NCI-H2107 (cell line): Measurements from ENCODE around the gene COL9A3.
A peak's percentile ranks its signal among the peaks of the same experiment; 100 is the strongest.

ENCODE experiments used
- DNase-seq: peaks from one replicate; lab custom pipeline; 2025; lab: John Stamatoyannopoulos, UW

COL9A3 gene

DNA sequence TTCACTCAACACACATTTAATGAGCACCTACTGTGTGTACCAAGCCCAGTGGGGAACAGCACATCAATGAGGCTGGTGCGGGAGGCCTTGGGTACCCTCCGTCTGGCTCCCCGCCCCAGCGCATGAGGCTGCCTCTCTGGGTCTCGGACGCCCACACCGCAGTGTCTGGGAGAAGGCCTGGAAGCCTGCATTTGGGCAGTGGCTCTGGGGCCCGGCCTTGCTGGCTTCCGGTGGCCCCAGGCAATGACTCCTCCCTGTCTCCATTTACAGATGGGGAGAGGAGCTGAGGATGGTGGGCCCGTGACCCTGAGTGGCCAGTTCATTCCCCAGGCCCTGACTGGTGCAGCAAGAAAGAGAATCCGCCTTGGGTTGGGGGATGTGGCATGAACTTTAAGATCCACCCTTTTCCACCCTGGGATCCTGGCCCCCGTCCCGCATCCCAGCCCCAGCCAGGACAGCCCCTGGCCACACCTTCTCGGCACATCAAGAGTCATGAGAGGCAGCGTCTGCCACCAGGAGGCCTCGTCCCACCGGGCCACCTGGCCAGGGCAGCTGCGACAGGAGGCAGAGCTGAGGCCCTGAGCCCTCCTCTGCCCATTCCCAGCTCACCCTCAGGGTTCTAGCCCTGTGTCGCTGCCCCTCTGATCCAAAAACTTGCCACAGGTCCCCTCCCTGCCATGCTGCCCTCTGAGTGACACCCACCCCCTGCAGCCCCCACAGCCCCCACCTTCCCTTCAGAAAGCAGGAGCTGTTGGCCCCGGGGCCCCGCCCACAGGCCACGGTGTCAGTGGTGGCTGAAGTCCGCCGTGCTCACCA is 38.0 kb upstream of the COL9A3 start:
- no peak for DNase-seq

DNA sequence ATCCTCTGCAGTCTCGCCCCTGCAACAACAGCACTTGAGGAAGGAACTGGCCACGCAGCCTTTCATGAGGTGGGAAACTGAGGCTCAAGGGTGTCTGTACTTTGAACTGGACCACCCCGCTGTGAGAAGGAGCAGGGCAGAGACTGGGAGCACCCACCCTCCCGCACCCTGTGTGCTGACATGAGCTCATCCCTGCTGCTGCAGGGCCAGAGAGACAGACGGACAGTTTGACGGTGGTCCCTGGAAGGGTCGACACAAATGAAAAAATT is 37.5 kb upstream of the COL9A3 start:
- DNase-seq = no peak

DNA sequence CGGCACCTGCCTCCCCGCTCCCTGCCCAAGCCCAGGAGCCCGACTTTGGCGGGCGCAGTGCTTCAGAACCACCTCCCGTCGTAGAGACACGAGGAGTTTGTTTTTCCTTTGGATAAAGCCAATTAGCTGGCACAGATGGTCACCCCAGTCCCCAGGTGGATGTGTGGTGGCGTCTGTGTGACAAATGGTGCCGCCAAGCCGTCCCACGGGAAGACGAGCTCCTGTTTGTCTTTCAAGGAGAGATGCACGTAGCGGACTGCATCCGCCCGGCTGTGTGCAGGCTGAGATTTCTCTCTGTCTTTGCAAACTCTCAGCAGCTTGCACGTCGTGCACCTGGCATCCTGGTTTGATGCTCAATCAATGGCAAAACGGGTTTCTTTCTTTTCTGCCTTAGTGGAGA is 36.6 kb upstream of the COL9A3 start:
- no peak for DNase-seq

DNA sequence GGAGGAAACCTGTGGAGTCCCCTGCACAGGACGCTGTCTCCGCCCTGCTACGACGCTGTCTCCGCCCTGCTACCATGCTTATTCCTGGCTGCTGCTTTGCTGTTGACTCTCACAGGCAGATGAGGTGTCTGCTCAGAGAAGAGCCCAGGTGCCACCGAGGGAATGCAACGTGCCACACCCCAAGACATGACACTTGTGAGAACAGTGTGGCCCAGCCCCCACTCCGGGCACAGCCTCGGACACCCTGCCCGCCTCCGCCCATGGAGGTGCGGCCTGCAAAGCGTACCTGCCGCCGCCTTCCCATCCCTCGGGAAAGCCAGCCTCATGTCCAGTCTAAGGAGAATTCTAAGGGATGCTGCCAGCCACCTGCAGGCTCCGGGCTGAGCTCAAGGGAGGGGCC is 36.2 kb upstream of the COL9A3 start:
- no peak for DNase-seq

DNA sequence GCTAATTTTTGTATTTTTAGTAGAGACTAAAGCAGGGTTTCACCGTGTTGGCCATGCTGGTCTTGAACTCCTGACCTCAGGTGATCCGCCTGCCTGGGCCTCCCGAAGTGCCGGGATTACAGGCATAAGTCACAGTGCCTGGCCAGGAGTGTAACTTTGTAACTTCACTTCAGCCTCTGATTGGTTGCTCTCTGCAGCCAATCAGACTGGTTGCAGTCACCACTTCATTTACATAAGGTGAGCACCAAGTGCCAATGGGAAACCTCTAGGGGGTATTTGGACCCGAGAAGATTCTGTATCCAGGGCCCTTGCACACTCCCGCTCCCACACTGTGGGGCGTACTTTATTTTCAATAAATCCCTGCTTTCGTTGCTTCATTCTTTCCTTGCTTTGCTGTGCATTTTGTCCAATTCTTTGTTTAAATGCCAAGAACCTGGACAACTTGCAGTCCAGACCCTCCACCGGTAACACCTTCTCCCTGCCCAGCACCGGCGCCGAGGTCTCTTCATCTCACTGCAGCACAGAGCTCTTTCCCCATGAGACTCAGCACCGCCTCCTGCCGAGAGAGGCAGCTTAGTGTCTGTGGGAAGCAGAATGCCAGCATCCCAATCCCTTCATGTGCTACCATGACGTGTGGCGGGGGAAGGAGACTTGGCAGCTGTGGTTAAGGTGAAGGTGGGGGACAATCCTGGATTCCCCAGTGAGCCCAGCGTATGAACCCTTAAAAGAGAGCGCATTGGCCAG is 34.5 kb upstream of the COL9A3 start:
- no peak for DNase-seq

DNA sequence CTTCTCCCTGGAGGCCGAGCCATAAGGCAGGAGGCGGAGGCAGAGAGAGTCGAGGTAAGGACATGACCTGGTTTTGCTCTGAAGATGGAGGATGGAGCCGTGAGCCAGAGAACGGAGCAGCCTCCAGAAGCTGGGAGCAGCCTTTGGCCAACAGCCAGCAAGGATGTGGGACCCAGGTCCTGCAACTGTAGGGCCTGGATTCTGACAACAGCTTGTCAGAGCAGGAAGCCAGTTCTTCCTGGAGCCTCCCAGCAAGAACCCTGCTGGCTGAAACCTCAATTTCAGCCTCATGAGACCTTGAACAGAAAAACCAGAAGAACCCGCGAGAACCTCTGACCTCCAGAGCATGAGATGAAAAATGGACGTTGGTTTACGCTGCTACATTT is 34.0 kb upstream of the COL9A3 start:
- no peak for DNase-seq

DNA sequence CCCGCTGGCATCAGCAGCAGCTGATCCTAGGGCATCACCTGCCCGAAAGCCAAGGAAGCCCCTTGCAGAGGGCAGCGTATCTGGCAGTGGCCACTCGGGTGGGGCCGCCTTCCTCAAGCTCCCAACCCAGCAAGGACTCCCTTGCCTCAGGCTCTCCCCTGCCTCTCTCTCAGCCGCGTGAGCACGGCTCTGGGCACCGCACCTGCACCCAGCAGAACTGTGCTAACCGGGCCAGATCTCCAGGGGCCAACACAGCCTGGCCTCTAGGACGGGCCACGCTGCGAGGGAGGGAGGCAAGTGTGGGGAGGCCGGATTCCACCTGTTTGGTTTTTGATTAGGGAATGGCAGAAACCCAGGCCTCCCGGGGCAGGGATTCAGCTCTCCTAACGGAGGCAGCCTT is 32.4 kb upstream of the COL9A3 start:
- no peak for DNase-seq

DNA sequence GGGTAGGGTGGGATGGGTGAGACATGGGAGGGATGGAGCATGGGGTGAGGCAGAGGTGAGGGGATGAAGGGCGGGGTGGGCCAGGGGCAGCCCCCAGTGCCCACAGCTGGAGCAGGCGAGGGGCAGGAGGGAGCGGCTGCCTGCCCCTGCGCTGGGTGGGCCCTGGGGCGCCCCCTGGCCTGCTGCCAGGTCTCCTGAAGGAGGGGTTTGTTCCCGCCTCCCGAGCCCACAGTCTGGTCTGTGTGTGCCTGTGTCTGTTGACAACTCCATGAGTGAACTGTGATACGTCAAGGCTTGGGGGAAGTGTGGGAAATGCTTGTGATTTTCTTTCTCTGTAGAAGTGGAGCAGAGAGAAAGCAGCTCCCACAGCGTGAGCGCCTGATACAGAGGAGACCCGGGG is 31.5 kb upstream of the COL9A3 start:
- DNase-seq = no peak

DNA sequence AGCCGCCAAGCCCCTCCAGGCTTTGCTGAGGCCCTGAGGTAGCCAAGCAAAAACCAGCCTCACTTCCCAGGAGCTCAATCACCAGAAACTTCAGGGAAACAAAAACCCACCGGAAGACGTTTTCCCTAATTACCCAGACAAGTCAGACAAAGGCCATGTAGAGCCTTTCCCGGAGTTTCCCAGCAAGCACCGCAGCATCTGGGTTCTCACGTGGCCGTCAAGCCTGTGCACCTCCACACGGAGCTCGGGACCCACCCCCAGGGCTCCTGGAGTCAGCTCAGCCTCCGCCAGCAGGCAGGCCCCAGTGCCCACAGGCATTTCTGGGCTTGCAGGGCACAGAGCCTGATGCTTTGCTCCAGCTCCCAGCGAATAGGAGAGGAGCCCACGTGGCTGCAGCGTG is 30.7 kb upstream of the COL9A3 start:
- DNase-seq = no peak

DNA sequence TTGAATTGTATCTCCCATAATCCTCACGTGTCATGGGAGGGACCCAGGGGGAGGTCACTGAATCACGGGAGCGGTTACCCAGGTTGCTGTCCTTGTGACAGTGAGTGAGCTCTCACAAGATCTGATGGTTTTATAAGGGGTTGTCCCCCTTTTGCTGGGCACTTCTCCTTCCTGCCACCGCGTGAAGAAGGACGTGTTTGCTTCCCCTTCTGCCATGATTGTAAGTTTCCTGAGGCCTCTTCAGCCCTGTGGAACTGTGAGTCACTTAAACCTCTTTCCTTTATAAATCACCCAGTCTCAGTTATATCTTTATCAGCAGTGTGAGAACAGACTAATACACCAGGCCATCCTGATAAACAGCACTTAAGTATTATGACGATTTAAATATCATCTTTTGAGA is 29.5 kb upstream of the COL9A3 start:
- DNase-seq = no peak

DNA sequence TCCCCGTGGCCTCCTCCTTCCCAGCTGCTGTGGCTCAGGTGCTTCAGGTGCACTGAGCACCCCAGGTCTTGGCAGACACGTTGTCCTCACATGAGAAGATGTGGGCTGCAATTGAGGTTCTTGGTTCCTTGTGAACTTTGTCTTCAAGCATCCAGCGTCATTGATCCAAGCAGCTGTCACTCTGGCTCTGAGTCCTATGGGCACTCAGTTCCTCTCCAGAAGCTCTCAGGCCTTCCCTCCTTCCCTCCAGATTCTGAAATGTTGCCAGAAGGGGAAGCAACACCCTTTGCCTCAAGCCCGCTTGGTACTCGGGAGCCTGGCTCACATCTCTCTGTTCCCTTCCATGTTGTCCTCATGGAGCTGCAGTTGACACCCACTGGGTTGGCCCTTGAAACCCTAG is 29.0 kb upstream of the COL9A3 start:
- DNase-seq = no peak

DNA sequence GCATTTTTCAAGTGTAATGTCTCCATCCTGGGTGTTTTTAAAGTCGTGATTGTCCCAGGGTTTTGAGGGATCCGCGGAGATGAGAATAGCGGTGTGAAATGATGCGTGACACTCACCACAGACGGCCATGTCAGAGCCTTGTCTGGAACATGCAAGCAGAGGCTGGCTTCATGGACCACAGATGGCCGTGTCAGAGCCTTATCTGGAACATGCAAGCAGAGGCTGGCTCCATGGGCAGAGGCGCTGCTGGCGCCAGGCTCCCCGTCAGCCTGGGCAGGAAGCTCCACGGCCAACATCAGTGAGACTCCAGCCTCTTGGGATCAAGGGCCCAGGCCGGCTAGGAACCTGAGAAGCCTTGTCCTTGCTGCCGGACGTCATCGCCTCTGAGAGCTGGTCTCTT is 28.2 kb upstream of the COL9A3 start:
- no peak for DNase-seq

DNA sequence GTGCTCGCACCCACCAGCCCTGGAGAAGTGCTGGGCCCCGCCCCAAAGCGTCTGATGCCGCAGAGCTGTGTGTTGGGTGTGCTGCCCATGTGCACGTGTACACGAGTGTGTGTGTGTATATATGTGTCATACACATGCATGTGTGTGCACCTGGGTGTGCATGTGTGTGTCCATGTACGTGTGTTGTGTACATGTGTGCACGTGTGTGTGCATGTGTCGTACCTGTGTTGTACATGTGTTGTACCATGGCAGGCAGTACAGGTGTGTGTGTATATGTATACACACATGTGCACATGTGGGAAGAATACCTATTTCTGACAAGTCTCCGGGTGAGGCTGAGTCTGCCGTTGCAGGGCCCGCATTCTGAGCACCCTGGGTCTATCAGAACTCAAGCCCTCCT is 26.8 kb upstream of the COL9A3 start:
- no peak for DNase-seq

DNA sequence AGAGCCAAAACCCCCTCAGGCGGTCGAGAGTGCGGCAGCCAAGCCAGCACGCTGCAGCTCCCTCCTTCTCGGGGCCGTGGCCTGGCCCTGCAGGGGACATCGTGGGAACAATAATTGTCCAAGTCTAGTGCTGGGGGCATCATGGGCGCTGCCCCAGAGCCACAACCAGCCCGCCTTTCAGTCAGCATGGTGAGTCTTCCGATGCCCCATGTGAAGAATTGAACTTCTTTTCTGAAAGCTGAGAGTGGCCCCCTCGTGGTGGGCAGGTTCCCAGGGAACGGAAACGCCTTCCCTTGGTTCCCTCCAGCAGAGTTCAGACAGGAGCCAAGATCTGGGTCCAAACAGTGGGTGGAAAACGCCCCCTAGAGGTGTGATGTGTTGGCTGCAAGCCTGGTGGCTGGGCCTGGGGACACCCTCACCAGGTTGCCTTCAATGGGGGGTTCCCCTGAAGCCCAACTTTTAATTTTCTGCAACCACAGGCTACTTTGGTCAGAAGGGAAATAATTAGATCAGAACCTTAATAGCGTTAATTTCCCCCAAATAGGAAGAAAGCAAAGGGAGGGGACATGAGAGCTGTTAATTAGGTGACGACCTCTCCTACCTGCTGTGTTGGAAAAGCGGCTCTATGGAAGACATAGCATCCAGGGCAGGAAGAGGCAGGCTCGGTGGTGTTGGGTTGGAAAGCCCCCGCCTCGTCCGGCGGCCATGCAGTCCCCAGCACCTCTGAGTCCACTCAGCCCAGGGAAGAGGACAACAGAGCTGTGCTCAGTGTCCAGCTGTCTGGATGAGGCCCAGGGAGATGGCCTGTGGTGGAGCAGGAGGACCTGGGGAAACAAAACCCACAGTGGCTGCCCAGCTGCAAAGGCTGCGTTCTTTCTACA is 25.3 kb upstream of the COL9A3 start:
- DNase-seq = peak; percentile 85

DNA sequence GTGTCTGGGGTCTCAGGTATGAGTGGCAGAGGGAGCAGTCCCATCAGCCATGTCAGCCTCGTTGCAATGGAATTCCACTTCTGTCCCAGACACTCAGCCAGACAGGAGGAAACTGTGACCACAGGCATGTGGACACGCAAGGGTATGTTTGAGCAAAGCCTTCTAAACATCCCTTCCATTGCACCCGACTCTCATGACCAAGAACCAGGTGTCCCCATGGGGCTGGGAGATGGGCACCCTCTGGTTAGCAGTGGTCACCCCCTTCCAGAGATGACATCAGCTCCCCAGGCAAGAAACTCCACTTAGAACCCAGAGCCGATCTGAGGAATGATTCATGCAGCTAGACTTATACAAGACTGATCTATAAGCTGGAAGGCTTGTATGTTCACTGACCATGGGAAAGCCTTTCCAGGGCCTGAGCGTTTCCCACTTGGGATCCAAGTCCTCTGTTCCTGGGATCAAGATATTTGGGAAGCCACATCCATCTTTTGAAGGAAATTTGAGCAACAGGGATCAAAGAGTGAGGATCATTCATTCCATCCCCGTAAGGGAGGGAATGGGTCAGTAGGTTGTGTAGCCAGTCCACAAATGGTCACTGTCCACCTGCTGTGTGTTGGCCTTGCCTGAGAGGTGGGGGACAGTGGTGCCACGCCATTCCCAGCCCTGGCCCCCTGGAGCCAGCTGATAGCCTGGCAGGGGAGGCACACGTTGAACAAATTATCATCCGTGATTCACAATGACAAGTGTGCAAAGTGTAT is 24.5 kb upstream of the COL9A3 start:
- no peak for DNase-seq

DNA sequence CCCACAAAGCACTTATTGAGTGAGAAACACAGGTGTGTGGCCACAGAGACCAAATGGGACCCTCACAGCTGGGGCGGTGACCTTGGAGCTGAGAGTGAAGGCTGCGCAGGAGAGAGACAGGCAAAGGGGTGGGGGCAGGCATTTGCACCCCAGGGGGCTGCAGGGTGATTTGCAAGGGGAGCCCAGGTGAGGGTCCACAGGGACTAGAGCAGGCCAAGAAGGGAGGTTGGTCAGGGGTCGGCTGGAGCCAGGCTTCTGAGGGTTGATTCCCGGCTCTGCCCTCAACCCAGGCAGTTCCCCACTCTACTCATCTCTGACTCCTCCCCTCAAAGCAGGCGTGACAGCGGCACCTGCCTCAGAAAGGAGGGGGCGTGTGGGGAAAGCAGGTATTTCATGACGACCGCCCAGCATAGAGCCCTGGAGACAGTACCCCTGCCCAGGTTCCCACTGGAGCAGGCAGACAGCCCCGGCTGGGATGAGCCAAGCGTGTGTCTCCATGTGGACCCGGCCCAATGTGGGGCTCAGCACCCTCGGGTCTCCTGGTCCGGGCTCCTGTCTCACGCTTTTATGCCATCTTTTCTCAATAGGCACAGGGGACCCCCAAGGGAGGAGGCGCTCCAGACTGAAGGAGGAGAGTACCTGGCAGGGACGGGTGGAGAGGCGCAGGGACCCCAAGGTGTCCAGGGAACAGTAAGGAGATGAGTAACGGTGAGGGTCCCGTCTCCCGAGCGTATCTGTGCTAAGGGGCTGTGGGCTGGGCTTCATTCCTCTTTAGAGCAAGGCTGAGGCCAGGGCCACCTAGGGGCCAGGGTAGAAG is 23.7 kb upstream of the COL9A3 start:
- DNase-seq = no peak

DNA sequence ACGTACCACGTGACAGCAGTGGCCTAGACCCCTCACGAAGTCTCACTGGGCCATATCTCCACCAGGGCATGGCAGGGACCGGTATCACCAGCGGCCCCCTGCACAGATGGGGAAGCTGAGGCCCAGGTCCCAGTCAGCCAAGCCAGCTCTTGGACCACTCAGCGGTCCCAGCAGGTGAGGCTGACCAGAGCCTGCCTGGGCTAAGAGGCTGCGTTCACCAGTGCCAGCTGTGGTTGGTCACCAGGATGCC is 23.2 kb upstream of the COL9A3 start:
- no peak for DNase-seq

DNA sequence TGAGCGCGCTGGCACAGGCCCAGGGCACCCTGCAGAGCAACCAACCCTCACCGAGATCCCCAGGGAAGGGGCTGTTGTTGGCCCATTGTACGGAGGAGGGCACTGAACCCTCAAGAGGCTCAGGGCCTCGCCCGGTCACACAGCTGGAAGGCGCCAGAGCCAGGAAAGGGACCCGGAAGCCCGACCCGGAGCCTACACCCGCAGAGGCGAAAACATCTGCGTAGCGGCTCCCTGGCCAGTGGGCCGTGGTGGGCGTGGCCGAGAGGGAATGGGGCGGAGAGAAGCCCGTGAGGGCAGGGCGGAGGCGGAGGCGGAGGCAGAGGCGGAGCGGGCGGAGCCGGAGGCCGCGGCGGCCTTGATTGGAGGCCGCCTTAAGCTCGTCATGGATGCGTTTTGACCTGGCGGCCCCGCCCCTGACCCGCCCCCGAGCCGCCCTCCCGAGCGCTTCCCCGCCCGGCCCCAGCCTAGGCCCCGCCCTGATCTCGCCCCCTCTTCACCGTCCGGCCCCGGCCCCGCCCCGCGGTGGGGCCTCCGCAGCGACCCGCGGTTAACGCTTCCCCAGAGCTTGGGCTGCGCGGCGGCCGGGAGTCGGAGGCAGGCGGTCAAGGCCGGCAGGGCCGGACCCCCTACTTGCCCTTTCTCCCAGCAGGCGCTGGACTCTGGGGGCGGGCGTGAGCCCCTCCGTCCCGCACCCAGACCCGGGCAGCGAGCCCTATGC is 22.7 kb upstream of the COL9A3 start:
- peak; percentile 79 for DNase-seq

DNA sequence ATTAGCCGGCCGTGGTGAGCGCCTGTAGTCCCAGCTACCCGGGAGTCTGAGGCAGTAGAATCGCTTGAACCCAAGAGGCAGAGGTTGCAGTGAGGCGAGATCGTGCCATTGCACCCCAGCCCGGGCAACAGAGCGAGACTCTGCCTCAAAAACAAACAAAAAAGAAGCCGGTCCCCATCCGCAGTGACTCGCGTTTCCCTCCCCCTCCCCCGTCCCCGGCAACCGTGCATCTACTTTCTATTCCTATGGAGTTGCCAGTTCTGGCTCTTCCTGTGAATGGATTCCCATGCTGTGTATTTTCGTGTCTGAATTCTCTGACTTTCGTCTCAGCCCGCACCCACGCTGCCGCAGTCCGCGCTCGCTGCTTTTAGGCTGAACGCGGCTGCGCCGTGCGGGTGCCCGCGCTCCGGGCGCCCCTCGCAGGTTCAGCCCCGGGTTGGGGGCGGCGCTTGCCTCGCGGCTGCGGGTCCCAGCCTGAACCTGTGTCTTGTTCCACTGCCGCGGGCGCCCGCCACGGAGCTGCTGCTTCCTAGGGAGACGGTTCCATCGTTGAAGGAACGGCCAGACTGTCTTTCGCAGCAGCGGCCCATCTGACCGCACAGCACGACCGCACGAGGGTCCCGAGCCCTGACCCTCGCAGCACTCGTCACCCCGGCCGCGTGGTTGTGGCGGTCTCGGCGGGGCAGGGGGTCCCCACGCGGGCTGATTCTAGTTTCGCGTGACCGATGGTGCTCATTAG is 21.7 kb upstream of the COL9A3 start:
- no peak for DNase-seq
